Esophagus squamous epithelium (tissue), 4 donors: ENCODE measurements around the gene CDS2.

Experiments
- POLR2A ChIP-seq, 4 donors: fragments of 450-650 bp; IDR thresholded peaks; one replicate each; pipeline ENCODE4 v1.6.1; 2017; ENCODE audit warnings: antibody characterized with exemption in 4 of 4, mild to moderate bottlenecking in 4 of 4, moderate library complexity in 3 of 4
- TF ChIP-seq, protein P1 (sequence below), 6 experiments: fragments of 450-650 bp in 4 of 6; fragments of 200-600 bp in 2 of 6; sonication (generic) in 2 of 6; IDR thresholded peaks; one replicate each; pipeline ENCODE4 v1.5.1; 2016 to 2019; ENCODE audit warnings: antibody characterized with exemption in 6 of 6, mild to moderate bottlenecking in 4 of 6, moderate library complexity in 4 of 6

DNA sequence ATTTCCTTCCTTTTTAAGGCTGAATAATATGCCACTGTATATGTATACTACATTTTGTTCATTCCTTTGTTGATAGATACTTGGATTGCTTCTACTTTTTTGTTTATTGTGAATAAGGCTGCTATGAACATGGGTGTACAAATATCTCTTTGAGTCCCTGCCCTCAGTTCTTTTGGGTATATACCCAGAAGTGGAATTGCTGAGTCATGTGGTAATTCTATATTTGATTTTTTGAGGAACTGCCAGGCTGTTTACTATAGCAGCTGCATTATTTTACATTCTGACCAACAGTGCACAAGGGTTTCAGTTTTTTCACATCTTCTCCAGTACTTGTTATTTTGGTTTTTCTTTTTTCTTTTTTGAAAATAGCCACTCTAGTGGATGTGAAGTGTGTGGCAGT is 34.1 kb downstream of the CDS2 start:
- TF ChIP-seq, protein P1, sequence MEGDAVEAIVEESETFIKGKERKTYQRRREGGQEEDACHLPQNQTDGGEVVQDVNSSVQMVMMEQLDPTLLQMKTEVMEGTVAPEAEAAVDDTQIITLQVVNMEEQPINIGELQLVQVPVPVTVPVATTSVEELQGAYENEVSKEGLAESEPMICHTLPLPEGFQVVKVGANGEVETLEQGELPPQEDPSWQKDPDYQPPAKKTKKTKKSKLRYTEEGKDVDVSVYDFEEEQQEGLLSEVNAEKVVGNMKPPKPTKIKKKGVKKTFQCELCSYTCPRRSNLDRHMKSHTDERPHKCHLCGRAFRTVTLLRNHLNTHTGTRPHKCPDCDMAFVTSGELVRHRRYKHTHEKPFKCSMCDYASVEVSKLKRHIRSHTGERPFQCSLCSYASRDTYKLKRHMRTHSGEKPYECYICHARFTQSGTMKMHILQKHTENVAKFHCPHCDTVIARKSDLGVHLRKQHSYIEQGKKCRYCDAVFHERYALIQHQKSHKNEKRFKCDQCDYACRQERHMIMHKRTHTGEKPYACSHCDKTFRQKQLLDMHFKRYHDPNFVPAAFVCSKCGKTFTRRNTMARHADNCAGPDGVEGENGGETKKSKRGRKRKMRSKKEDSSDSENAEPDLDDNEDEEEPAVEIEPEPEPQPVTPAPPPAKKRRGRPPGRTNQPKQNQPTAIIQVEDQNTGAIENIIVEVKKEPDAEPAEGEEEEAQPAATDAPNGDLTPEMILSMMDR (IDR thresholded peaks at IDR 0.05) = no peak
- no peak for TF ChIP-seq POLR2A (IDR thresholded peaks at IDR 0.05)
